ENCODE data around the gene WWC2. TPM values are rescaled to one million over a fixed set of nuclear protein-coding genes. Genes with fewer than 3 reads are reported as not detected.

Gene WWC2
- total RNA-seq, 4 donors from 2014 or later: 11.2 to 14.7 (median 12.4) TPM

DNA sequence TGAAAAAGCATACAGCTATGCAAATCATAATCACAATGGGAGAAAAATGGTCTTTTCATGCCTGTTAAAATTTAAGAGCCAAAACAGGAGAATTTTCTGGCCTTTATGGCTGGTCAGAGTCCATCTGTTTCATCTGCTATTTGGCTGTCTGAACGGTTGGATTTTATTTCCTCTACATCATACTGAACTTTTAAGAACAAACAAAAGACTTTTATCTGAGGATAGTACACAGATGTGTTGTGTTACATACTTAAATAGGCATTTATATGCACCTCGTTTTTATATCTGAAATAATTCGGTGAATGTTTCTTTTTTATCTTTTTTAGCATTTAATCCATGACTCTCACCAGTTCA lies 18.0 kb upstream of the WWC2 start:
- DNase-seq (ENCODE audit: low spot score in 2 of 2): no peak
- no peak for TF ChIP-seq POLR2A (IDR thresholded peaks at IDR 0.05)
- TF ChIP-seq, protein P1, sequence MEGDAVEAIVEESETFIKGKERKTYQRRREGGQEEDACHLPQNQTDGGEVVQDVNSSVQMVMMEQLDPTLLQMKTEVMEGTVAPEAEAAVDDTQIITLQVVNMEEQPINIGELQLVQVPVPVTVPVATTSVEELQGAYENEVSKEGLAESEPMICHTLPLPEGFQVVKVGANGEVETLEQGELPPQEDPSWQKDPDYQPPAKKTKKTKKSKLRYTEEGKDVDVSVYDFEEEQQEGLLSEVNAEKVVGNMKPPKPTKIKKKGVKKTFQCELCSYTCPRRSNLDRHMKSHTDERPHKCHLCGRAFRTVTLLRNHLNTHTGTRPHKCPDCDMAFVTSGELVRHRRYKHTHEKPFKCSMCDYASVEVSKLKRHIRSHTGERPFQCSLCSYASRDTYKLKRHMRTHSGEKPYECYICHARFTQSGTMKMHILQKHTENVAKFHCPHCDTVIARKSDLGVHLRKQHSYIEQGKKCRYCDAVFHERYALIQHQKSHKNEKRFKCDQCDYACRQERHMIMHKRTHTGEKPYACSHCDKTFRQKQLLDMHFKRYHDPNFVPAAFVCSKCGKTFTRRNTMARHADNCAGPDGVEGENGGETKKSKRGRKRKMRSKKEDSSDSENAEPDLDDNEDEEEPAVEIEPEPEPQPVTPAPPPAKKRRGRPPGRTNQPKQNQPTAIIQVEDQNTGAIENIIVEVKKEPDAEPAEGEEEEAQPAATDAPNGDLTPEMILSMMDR (IDR thresholded peaks at IDR 0.05): no peak
- 48 to 57% methylated on average over 3 of the region's 3 CpGs for WGBS, 2 donors
- H3K4me3 ChIP-seq (ENCODE audit: low read depth, poor library complexity, severe bottlenecking): no peak overlapping the region
- intact Hi-C loops (cut with DNase I; ENCODE audit: low total_unique reads): no loop called here

DNA sequence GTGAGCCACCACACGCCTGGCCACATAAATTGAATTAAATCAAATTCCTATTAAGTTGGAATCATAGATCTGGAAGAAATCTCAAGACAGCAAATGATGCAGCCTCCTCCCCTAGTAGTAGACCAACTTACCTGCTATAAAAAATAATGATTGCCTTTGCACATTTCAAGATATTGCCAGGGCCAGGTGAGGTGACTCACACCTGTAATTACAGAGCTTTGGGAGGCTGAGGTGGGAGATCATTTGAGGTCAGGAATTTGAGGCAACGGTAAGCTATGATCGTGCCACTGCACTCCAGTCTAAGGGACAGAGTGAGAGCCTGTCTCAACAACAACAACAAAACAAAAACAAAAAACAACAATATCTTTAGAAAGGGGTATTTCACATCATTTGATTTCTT lies 17.0 kb upstream of the WWC2 start:
- no peak for DNase-seq (ENCODE audit: low spot score in 2 of 2)
- H3K4me3 ChIP-seq (ENCODE audit: low read depth, poor library complexity, severe bottlenecking): no peak overlapping the region
- TF ChIP-seq POLR2A (IDR thresholded peaks at IDR 0.05): no peak
- TF ChIP-seq, protein P1 (IDR thresholded peaks at IDR 0.05): no peak
- 79% methylated on average over 3 of the region's 3 CpGs for WGBS, 2 donors
- intact Hi-C loops (cut with DNase I; ENCODE audit: low total_unique reads): no loop called here

DNA sequence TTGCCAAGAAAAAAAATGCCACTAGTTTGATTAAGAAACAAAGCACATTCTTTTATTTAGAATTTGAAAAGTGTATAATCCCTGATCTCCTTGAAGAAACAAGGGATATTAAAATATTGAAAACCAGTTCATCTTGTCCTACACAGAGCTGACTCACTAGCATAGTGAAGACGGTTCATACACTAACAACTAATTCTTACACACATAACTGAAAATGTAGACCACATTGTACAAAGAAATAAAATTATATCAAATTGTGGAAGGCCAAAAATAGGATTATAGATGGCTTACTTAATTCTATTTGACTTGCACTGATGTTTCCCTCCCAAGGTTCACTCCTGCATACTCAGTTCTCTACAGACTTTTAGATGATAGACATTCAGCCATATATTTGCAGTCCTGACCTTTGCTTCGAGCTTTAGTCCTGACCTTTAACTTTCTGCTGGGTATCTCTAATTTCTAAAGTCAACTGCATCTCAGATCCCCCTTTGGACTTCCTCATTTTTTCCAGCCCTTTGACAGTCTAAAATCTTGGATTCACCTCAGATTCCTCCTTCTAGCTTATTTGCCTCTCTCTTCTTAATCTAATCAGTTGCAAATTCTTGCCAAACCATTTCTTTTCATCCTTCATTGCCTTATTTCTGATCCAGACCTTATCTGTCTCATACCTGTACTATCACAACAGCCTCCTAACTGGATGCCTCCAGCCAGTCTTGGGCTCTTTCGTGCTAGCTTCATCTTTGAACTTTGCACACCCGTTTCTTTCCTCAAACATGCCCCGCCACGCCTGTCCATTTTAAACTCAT lies 4.5 kb upstream of the WWC2 start:
- TF ChIP-seq, protein P1 (IDR thresholded peaks at IDR 0.05): no peak
- no peak for TF ChIP-seq POLR2A (IDR thresholded peaks at IDR 0.05)
- DNase-seq (ENCODE audit: low spot score in 2 of 2): no peak
- WGBS, 2 donors: 46 to 52% methylated on average over 6 of the region's 6 CpGs
- H3K4me3 ChIP-seq (ENCODE audit: low read depth, poor library complexity, severe bottlenecking): no peak overlapping the region
- intact Hi-C loops (cut with DNase I; ENCODE audit: low total_unique reads): no loop called here

DNA sequence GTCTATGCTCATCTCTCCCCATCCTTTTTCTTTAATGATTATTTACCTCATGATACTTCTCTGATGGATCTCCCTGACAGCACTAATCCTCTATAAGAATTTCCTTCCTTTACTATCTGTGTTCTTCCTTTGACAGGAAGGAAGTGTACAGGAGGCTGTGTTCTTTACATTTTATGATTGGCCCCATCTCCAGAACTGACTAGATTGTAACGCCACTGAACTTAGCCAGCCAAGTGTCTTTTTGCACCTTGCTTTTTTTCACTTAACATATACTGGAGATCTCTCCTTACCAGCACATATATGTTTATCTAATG lies 3.9 kb upstream of the WWC2 start:
- intact Hi-C loops (cut with DNase I; ENCODE audit: low total_unique reads): no loop called here
- DNase-seq (ENCODE audit: low spot score in 2 of 2): no peak
- no peak overlapping the region for H3K4me3 ChIP-seq (ENCODE audit: low read depth, poor library complexity, severe bottlenecking)
- WGBS, 2 donors: 56 to 76% methylated on average over 1 of the region's 1 CpG
- no peak for TF ChIP-seq POLR2A (IDR thresholded peaks at IDR 0.05)
- TF ChIP-seq, protein P1 (IDR thresholded peaks at IDR 0.05): no peak

DNA sequence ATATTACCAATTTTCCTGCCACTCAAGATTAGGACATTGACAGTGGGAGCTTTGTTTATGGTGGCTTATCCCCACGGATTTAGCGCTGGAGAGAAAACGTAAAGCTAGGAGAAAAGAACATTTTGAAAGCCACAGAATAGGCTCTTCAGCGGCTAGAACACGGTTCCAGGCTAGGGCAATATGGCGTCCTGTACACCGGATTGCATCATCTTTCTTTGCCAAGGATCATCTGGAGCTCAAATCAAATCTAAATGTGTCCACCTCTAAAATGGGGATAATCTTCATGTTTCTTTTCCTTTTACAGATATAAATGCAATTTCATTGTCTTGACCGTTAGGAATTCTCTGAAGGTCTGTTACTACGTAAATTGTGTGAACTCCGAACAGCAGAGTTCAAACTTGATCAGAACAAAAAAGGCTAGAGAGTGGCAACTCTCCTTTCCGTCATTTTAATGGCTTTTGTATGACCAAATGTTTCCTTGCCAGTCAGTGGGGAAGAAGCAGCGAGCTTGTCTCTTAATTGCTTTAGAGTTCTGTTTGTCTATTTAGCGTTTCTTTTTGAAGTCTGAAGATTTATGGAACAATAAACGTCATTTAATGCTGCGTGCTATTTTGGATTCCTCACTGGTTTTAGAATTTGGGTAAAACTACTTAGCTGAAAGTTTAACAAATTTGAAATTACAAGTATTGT lies 2.6 kb upstream of the WWC2 start:
- TF ChIP-seq POLR2A (IDR thresholded peaks at IDR 0.05): no peak
- TF ChIP-seq, protein P1 (IDR thresholded peaks at IDR 0.05): no peak
- H3K4me3 ChIP-seq (ENCODE audit: low read depth, poor library complexity, severe bottlenecking): no peak overlapping the region
- intact Hi-C loops (cut with DNase I; ENCODE audit: low total_unique reads): no loop called here
- DNase-seq (ENCODE audit: low spot score in 2 of 2): no peak
- 88% methylated on average over 15 of the region's 15 CpGs for WGBS, 2 donors
